SU-DHL-6 (cell line): ENCODE data around the gene MBOAT7.

ENCODE experiments used
- CTCF ChIP-seq: fragments of 200-600 bp; sonication (generic); IDR thresholded peaks from one replicate; pipeline ENCODE4 v1.5.1; 2017; ENCODE audit warnings: antibody characterized with exemption, mild to moderate bottlenecking, low read length, moderate library complexity; ENCODE audit not compliant: insufficient read depth, poor library complexity, severe bottlenecking
- EZH2phosphoT487 ChIP-seq: fragments of 200-600 bp; sonication (generic), shearing (Covaris generic); conservative IDR thresholded peaks from 2 replicates; pipeline ENCODE4 v1.6.1; 2018; ENCODE audit warnings: mild to moderate bottlenecking, antibody characterized with exemption, low read length, moderate library complexity, mixed read lengths

- TF ChIP-seq CTCF (peak; percentile 73), EZH2phosphoT487 (no peak)
Measured at GRCh38 chr19:54231077-54231931, 41.9 kb upstream of the MBOAT7 start.
